Measurements from ENCODE around the gene FAM228B.

DNA sequence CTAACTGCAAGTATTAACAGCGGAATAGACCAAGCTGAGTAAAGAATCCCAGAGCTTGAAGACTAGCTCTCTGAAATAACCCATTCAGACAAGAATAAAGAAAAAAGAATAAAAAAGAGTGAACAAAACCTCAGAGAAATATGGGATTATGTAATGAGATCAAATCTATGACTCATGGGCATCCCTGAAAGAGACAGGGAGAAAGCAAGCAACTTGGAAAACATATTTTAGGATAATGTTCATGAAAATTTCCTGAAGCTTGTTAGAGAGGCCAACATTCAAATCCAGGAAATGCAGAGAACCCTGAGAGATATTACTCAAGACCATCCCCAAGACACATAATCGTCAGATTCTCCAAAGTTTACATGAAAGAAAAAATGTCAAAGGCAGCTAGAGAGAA is 17.5 kb upstream of the FAM228B start:
- TF ChIP-seq, protein P1, sequence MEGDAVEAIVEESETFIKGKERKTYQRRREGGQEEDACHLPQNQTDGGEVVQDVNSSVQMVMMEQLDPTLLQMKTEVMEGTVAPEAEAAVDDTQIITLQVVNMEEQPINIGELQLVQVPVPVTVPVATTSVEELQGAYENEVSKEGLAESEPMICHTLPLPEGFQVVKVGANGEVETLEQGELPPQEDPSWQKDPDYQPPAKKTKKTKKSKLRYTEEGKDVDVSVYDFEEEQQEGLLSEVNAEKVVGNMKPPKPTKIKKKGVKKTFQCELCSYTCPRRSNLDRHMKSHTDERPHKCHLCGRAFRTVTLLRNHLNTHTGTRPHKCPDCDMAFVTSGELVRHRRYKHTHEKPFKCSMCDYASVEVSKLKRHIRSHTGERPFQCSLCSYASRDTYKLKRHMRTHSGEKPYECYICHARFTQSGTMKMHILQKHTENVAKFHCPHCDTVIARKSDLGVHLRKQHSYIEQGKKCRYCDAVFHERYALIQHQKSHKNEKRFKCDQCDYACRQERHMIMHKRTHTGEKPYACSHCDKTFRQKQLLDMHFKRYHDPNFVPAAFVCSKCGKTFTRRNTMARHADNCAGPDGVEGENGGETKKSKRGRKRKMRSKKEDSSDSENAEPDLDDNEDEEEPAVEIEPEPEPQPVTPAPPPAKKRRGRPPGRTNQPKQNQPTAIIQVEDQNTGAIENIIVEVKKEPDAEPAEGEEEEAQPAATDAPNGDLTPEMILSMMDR (IDR thresholded peaks at IDR 0.05): no peak
- TF ChIP-seq ZFX (IDR thresholded peaks at IDR 0.05; ENCODE audit: borderline replicate concordance): no peak
